HT1080 (cell line): ENCODE results near the gene SNX9. TPM values are rescaled to one million over a fixed set of nuclear protein-coding genes. Genes with fewer than 3 reads are reported as not detected.

Experiments used
- DNase-seq: peaks from one replicate; pipeline ENCODE4 v3.0.0-alpha.2; 2015; ENCODE audit warnings: low read depth
- small RNA-seq: library from RNA; depleted of rRNA; stranded (forward); fragments of <200 nt; gene quantifications from one replicate; pipeline ENCODE3, GENCODE V24; 2014
- total RNA-seq: library from RNA; depleted of rRNA; stranded (reverse); fragments of >200 nt; shearing (Covaris generic); gene quantifications from 2 replicates; pipeline ENCODE4 v1.2.3, GENCODE V29; 2014; rRNA removed

SNX9 gene
- total RNA-seq, 1 experiment from 2014 or later, result 24.2 TPM

DNA sequence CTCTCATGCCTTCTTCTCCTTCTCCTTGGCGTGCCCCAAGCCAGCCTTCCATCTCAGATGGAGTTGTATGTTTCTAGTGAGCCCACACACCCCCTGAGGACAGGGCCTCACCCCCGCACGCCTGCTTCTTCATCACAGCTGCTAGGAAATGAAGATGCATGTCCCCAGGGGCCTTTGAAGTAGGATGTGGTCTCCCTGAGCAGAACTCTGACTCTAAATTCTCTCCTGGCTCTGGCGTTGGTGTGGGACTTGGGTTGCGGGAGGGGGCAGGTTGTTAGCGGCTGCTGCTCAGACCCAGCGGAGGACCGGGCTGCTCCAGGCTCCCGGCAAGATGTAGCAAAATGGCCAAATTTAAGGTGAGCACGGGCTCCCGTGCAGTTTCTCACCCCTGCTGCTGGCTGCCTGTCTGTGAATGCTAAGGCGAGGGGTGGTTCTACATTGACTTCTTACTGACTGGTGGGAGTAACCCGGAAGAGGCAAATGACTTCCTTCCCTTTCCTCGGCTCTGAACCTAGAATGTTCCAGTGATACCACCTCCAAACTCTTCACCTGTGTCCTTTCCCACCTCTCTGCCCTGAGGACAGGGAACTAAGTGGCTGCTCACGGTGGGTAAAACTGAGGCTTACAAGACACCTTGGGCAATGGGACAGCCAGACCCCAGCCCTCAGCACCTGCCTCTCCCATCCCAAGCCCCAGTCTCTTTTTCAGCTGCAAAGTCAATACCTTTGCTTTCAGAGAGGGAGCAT is 167.4 kb downstream of the SNX9 start:
- no peak for DNase-seq

DNA sequence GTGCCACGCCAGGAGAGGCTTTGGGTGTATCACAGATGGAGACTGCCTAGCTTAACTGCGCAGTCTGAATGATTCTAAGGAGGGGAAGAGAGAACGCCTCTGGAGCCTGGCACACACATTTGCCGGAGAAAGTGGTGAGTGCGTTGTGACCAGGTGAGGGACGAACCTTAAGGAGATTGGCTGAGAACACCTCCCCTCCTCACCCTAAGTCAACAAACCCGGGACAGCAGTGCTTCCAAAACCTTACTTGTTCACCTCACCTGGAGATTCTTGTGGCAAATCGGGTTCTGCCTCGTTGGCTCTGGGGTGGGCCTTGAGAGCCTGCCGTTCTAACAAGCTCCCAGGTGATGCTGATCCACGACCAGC is 168.0 kb downstream of the SNX9 start:
- DNase-seq, result no peak

DNA sequence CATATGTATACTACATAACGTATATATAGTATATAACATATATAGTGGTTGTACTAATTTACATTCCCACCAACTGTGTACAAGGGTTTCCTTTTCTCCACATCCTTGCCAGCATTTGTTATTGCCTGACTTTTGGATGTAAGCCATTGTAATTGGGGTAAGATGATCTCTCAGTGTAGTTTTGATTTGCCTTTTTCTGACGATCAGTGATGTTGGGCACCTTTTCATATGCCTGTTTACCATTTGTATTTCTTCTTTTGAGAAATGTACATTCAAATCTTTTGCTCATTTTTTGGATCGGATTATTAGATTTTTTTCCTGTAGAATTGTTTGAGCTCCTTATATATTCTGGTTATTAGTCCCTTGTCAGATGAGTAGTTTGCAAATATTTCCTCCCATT is 170.0 kb downstream of the SNX9 start:
- DNase-seq, result no peak

DNA sequence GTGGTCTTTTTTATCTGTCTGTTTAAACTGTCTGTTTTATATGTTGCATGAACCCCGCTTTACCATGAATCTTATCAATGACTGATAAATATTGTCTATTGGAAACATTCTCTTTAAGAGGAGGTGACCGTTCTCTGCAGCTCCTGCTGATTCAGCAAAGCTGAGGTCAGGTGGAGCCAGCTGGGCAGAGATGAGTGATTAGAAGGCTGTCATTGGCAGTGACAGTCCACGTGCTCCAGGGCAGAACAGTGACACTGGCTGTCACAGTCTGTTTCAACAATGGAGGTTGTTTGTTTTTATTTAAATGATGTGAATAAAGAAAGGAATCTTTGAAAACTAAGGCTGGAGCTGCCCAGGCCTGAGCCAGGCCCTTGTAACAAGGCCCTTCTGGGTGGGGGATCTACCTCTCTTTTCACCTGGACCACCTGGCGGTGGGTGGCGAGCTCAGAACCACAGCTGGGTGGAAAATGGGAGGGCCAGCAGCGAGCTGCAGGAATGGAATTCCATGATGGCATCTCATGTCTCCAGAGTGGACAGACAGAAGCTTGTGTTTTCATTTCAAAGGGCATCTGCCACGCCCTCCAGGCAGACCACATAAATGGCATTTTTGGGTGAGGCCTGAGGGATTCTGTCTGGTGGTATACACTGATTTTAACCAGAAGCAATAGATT is 171.2 kb downstream of the SNX9 start:
- no peak for DNase-seq

Small RNA genes lying within 50 kb of the gene (small RNA-seq; reads per million reads assigned to genes)
- gene HSPE1P26, result not detected
- not detected for gene RNU6-786P

Other genes with a start within 250 kb of the SNX9 start
- gene SYNJ2, start 158.6 kb downstream of the SNX9 start, total RNA-seq, result 64.7 and 68.5 TPM in 2 replicates